ENCODE measurements around the gene SLC2A3. TPM values are rescaled to one million over a fixed set of nuclear protein-coding genes. Genes with fewer than 3 reads are reported as not detected.
"Not testable (repeated sequence)": the region's sequence is repeated elsewhere in the genome, so short reads cannot be mapped to it uniquely, and the experiment has no call there.

The SLC2A3 gene
- total RNA-seq, 1 donor from 2014 or later, result 186 TPM

- Mint-ChIP-seq H3K4me1 (peaks cover 16% of the 10 kb centered on the region), H3K27ac (no peak overlapping the region), H3K36me3 (no peaks in the 10 kb centered on the region), H3K27me3 (ENCODE audit: low read depth) (no peaks in the 10 kb centered on the region), H3K4me3 (no peak overlapping the region), H3K9me3 (no peaks in the 10 kb centered on the region)
- TF ChIP-seq CTCF (IDR thresholded peaks at IDR 0.05; ENCODE audit: unreplicated experiment), result no peak
- DNase-seq (ENCODE audit: low spot score in 2 of 2, unreplicated experiment in 2 of 2), result no peak
Observed at GRCh38 chr12:7907009-7907408, 29.0 kb downstream of the SLC2A3 start.

GRCh38 chr12:7906303-7906702 lies 29.7 kb downstream of the SLC2A3 start:
- H3K27me3 Mint-ChIP-seq (ENCODE audit: low read depth); H3K27ac Mint-ChIP-seq; DNase-seq (ENCODE audit: low spot score in 2 of 2, unreplicated experiment in 2 of 2); H3K36me3 Mint-ChIP-seq; H3K9me3 Mint-ChIP-seq; H3K4me3 Mint-ChIP-seq: not testable (repeated sequence)
- peaks cover 16% of the 10 kb centered on the region for H3K4me1 Mint-ChIP-seq

GRCh38 chr12:7905600-7906125 lies 30.3 kb downstream of the SLC2A3 start:
- not testable (repeated sequence) for H3K36me3 Mint-ChIP-seq; DNase-seq (ENCODE audit: low spot score in 2 of 2, unreplicated experiment in 2 of 2); H3K9me3 Mint-ChIP-seq; H3K4me3 Mint-ChIP-seq; H3K27me3 Mint-ChIP-seq (ENCODE audit: low read depth)
- H3K4me1 Mint-ChIP-seq, result peaks cover 16% of the 10 kb centered on the region
- peak overlapping the region; percentile 60 for H3K27ac Mint-ChIP-seq

- Mint-ChIP-seq H3K4me3 (no peak overlapping the region), H3K27ac (peak overlapping the region; percentile 60), H3K27me3 (ENCODE audit: low read depth) (no peaks in the 10 kb centered on the region), H3K36me3 (no peaks in the 10 kb centered on the region), H3K9me3 (no peaks in the 10 kb centered on the region), H3K4me1 (peaks cover 16% of the 10 kb centered on the region)
- no peak for TF ChIP-seq CTCF (IDR thresholded peaks at IDR 0.05; ENCODE audit: unreplicated experiment)
- DNase-seq (ENCODE audit: low spot score in 2 of 2, unreplicated experiment in 2 of 2), result no peak
Observed at GRCh38 chr12:7905071-7905470, 30.9 kb downstream of the SLC2A3 start.

GRCh38 chr12:7902416-7902815 lies 33.6 kb downstream of the SLC2A3 start:
- not testable (repeated sequence) for H3K36me3 Mint-ChIP-seq; DNase-seq (ENCODE audit: low spot score in 2 of 2, unreplicated experiment in 2 of 2); H3K27ac Mint-ChIP-seq; H3K27me3 Mint-ChIP-seq (ENCODE audit: low read depth); H3K9me3 Mint-ChIP-seq; H3K4me3 Mint-ChIP-seq
- H3K4me1 Mint-ChIP-seq, result peaks cover 16% of the 10 kb centered on the region

GRCh38 chr12:7899755-7900154 lies 36.2 kb downstream of the SLC2A3 start:
- no peaks in the 10 kb centered on the region for H3K9me3 Mint-ChIP-seq
- no peak for DNase-seq (ENCODE audit: low spot score in 2 of 2, unreplicated experiment in 2 of 2)

GRCh38 chr12:7896726-7897125 lies 39.3 kb downstream of the SLC2A3 start:
- not testable (repeated sequence) for H3K4me1 Mint-ChIP-seq; H3K27me3 Mint-ChIP-seq (ENCODE audit: low read depth); H3K36me3 Mint-ChIP-seq; H3K9me3 Mint-ChIP-seq; DNase-seq (ENCODE audit: low spot score in 2 of 2, unreplicated experiment in 2 of 2); H3K4me3 Mint-ChIP-seq; H3K27ac Mint-ChIP-seq

More at GRCh38 chr12:7899755-7900154, 36.2 kb downstream of the SLC2A3 start:
- no peaks in the 10 kb centered on the region for H3K36me3 Mint-ChIP-seq
- H3K27me3 Mint-ChIP-seq (ENCODE audit: low read depth), result no peaks in the 10 kb centered on the region
- no peak overlapping the region for H3K4me3 Mint-ChIP-seq
- no peak overlapping the region for H3K27ac Mint-ChIP-seq
- peaks cover under 1% of the 10 kb centered on the region for H3K4me1 Mint-ChIP-seq
- TF ChIP-seq CTCF (IDR thresholded peaks at IDR 0.05; ENCODE audit: unreplicated experiment), result no peak

Data from mesothelial cell of epicardium (in vitro differentiated cells).